HepG2 (cell line): Measurements from ENCODE around the gene PAPPA. TPM values are rescaled to one million over a fixed set of nuclear protein-coding genes. Genes with fewer than 3 reads are reported as not detected.

Experiments used
- ARID2 ChIP-seq: sonication (generic); formaldehyde crosslinking; IDR thresholded peaks from 2 replicates; pipeline ENCODE4 v1.8.1; 2022; ENCODE audit warnings: mild to moderate bottlenecking, missing genetic modification reagents, borderline replicate concordance
- CBX5 ChIP-seq: sonication (generic); formaldehyde crosslinking; IDR thresholded peaks from 2 replicates; pipeline ENCODE4 v1.4.0; 2020; ENCODE audit warnings: missing genetic modification reagents, borderline replicate concordance
- GMEB1 ChIP-seq: sonication (generic); formaldehyde crosslinking; IDR thresholded peaks from 2 replicates; pipeline ENCODE4 v1.5.1; 2020; ENCODE audit warnings: missing genetic modification reagents, mild to moderate bottlenecking, borderline replicate concordance
- GZF1 ChIP-seq: sonication (generic); formaldehyde crosslinking; IDR thresholded peaks from 2 replicates; pipeline ENCODE4 v1.5.1; 2020; ENCODE audit warnings: mild to moderate bottlenecking, missing genetic modification reagents
- HES4 ChIP-seq: sonication (generic); formaldehyde crosslinking; IDR thresholded peaks from 2 replicates; pipeline ENCODE4 v1.9.0; 2021; ENCODE audit warnings: mild to moderate bottlenecking, missing genetic modification reagents, borderline replicate concordance
- HNRNPL ChIP-seq: fragments of 200-400 bp; formaldehyde crosslinking; IDR thresholded peaks from 2 replicates; pipeline ENCODE4 v1.6.1; 2017; ENCODE audit warnings: mild to moderate bottlenecking, low read depth, low read length
- JUND ChIP-seq: sonication (generic); formaldehyde crosslinking; IDR thresholded peaks from 2 replicates; pipeline ENCODE4 v1.8.0; 2022; ENCODE audit warnings: mild to moderate bottlenecking, missing genetic modification reagents
- MXD3 ChIP-seq: IDR thresholded peaks from 2 replicates; pipeline ENCODE4 v1.6.1; 2016; ENCODE audit warnings: mild to moderate bottlenecking, missing biosample characterization, missing genetic modification reagents
- NRL ChIP-seq: sonication (generic); formaldehyde crosslinking; IDR thresholded peaks from 2 replicates; pipeline ENCODE4 v1.5.0; 2020; ENCODE audit warnings: missing genetic modification reagents, mild to moderate bottlenecking, moderate library complexity, borderline replicate concordance
- PAF1 ChIP-seq: IDR thresholded peaks from 2 replicates; pipeline ENCODE4 v1.6.1; 2016; ENCODE audit warnings: missing genetic modification reagents, missing compliant biosample characterization
- POGK ChIP-seq: sonication (generic); formaldehyde crosslinking; conservative IDR thresholded peaks from 2 replicates; pipeline ENCODE4 v1.8.0; 2022; ENCODE audit warnings: mild to moderate bottlenecking, moderate library complexity, missing genetic modification reagents
- POLR2AphosphoS5 ChIP-seq: IDR thresholded peaks from 2 replicates; pipeline ENCODE4 v1.6.1; 2012; ENCODE audit warnings: low read depth, low read length
- SP1 ChIP-seq, 2 experiments: fragments of 450-650 bp in 1 of 2; sonication (generic) in 1 of 2; formaldehyde crosslinking in 1 of 2; IDR thresholded peaks; 2 replicates each; pipeline versions ENCODE4 v1.4.0 to v1.6.1; 2016 to 2020; ENCODE audit warnings: missing genetic modification reagents in 1 of 2
- TFAP4 ChIP-seq: sonication (generic); IDR thresholded peaks from 2 replicates; pipeline ENCODE4 v1.6.1; 2016; ENCODE audit warnings: low read depth, borderline replicate concordance
- ZFP41 ChIP-seq: sonication (generic); formaldehyde crosslinking; IDR thresholded peaks from 2 replicates; pipeline ENCODE4 v1.4.0; 2020; ENCODE audit warnings: mild to moderate bottlenecking, missing genetic modification reagents, borderline replicate concordance
- ZNF446 ChIP-seq: sonication (generic); formaldehyde crosslinking; IDR thresholded peaks from 2 replicates; pipeline ENCODE4 v1.5.0; 2020; ENCODE audit warnings: mild to moderate bottlenecking, missing genetic modification reagents
- ZNF546 ChIP-seq: sonication (generic); formaldehyde crosslinking; conservative IDR thresholded peaks from 2 replicates; pipeline ENCODE4 v1.8.1; 2023; ENCODE audit warnings: mild to moderate bottlenecking, missing genetic modification reagents
- ZNF790 ChIP-seq: sonication (generic); formaldehyde crosslinking; IDR thresholded peaks from 2 replicates; pipeline ENCODE4 v1.8.0; 2022; ENCODE audit warnings: missing genetic modification reagents, mild to moderate bottlenecking, borderline replicate concordance
- ZSCAN30 ChIP-seq: sonication (generic); formaldehyde crosslinking; IDR thresholded peaks from 2 replicates; pipeline ENCODE4 v1.5.0; 2020; ENCODE audit warnings: mild to moderate bottlenecking, missing genetic modification reagents
- ZSCAN31 ChIP-seq: sonication (generic); formaldehyde crosslinking; IDR thresholded peaks from 2 replicates; pipeline ENCODE4 v1.5.0; 2020; ENCODE audit warnings: low read depth, mild to moderate bottlenecking, missing genetic modification reagents
- ZZZ3 ChIP-seq: sonication (generic); formaldehyde crosslinking; IDR thresholded peaks from 2 replicates; pipeline ENCODE4 v1.4.0; 2020; ENCODE audit warnings: missing genetic modification reagents, mild to moderate bottlenecking, borderline replicate concordance
- polyA plus RNA-seq, 8 experiments: library from polyadenylated mRNA; depleted of rRNA in 3 of 8; stranded (reverse) in 7 of 8; unstranded in 1 of 8; fragments of >200 nt; fragmentation: Illumina TruSeq in 4 of 8; extraction: Trizol in 4 of 8; gene quantifications; 2 replicates each; pipeline versions ENCODE4 v1.2.1 to v1.2.3, GENCODE V29; 2011 to 2016; ENCODE audit warnings: low read depth in 4 of 8, missing spikeins in 1 of 8, mixed read lengths in 1 of 8; ENCODE audit not compliant: insufficient read depth in 1 of 8
- total RNA-seq, 5 experiments: library from RNA; depleted of rRNA; stranded (reverse); fragments of >200 nt; fragmentation: Illumina TruSeq; extraction: Trizol; gene quantifications; 2 replicates each; pipeline ENCODE4 v1.2.3, GENCODE V29; 2016; ENCODE audit warnings: low read depth in 1 of 5
- TF ChIP-seq, protein P1 (sequence below): sonication (generic); formaldehyde crosslinking; IDR thresholded peaks from 2 replicates; pipeline ENCODE4 v1.4.0; 2020; ENCODE audit warnings: mild to moderate bottlenecking, missing genetic modification reagents, borderline replicate concordance
- TF ChIP-seq, protein P2 (sequence below): sonication (generic); formaldehyde crosslinking; IDR thresholded peaks from 2 replicates; pipeline ENCODE4 v1.4.0; 2020; ENCODE audit warnings: mild to moderate bottlenecking, missing genetic modification reagents

Gene PAPPA
- total and polyA plus RNA-seq, 2 of the 13 experiments (the other 11 are each of a cell fraction or from before 2014, with no cell fraction given): 0.09 to 0.11 TPM

DNA sequence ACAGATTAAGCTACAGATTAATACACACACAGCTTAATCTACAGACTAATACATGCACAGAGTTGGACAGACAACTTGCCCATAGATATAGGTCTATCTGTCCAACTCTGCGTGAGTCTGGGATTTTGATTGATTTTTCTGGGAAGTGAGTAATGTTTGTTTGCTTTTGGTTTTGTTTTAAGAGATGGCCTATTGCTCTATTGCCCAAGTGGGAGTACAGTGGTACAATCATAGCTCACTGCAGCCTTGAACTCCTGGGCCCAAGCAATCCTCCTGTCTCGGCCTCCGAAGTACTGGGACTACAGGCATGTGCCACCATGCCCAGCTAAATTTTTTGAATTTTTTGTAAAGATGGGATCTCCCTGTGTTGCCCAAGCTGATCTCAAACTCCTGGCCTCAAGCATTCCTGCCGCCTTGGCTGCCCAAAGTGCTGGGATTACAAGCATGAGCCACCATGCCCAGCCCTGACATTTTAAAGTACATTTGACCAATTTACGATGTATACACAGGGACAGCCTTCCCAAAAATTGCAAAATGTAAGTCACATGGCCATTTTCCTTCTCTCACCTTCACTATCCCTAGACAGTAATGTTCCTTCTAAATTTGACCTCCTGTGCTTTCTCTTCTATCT, 50.8 kb downstream of the PAPPA start (continued):
- TF ChIP-seq ZZZ3 (CRISPR knock-in tag): no peak
- no peak for TF ChIP-seq ZSCAN30 (CRISPR knock-in tag)
- no peak for TF ChIP-seq CBX5 (CRISPR knock-in tag)
- no peak for TF ChIP-seq SP1 (IDR thresholded peaks at IDR 0.05)
- TF ChIP-seq SP1 (CRISPR knock-in tag; IDR thresholded peaks at IDR 0.05): no peak
- no peak for TF ChIP-seq POGK (CRISPR knock-in tag)
- no peak for TF ChIP-seq ARID2
- no peak for TF ChIP-seq TFAP4
- peak; percentile 66; the same call in 1 of the 2 replicates for TF ChIP-seq JUND (CRISPR knock-in tag)
- TF ChIP-seq ZSCAN31 (CRISPR knock-in tag): no peak
- no peak for TF ChIP-seq POLR2AphosphoS5
- no peak for TF ChIP-seq NRL (CRISPR knock-in tag)
- TF ChIP-seq ZNF790 (CRISPR knock-in tag): no peak
- TF ChIP-seq PAF1 (CRISPR knock-in tag): no peak
- TF ChIP-seq, protein P1, sequence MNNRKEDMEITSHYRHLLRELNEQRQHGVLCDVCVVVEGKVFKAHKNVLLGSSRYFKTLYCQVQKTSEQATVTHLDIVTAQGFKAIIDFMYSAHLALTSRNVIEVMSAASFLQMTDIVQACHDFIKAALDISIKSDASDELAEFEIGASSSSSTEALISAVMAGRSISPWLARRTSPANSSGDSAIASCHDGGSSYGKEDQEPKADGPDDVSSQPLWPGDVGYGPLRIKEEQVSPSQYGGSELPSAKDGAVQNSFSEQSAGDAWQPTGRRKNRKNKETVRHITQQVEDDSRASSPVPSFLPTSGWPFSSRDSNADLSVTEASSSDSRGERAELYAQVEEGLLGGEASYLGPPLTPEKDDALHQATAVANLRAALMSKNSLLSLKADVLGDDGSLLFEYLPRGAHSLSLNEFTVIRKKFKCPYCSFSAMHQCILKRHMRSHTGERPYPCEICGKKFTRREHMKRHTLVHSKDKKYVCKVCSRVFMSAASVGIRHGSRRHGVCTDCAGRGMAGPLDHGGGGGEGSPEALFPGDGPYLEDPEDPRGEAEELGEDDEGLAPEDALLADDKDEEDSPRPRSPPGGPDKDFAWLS: no peak
- TF ChIP-seq, protein P2, sequence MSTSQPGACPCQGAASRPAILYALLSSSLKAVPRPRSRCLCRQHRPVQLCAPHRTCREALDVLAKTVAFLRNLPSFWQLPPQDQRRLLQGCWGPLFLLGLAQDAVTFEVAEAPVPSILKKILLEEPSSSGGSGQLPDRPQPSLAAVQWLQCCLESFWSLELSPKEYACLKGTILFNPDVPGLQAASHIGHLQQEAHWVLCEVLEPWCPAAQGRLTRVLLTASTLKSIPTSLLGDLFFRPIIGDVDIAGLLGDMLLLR: no peak
- no peak for TF ChIP-seq ZNF546 (CRISPR knock-in tag)
- no peak for TF ChIP-seq GZF1 (CRISPR knock-in tag)
- TF ChIP-seq GMEB1 (CRISPR knock-in tag): no peak
- TF ChIP-seq ZNF446 (CRISPR knock-in tag): no peak
- TF ChIP-seq ZFP41 (CRISPR knock-in tag): no peak
- TF ChIP-seq HES4: no peak
- TF ChIP-seq MXD3 (CRISPR knock-in tag): no peak
- TF ChIP-seq HNRNPL: no peak
